Nephron progenitor cell (in vitro differentiated cells): Measurements from ENCODE around the gene HEBP1.

Source experiments
- DNase-seq: peaks from one replicate; pipeline ENCODE4 v3.0.0; 2021
- H3K27ac Mint-ChIP-seq: 2 replicates; pipeline ENCODE4 v1.8.0; 2021; ENCODE audit warnings: mild to moderate bottlenecking, moderate library complexity, mixed read lengths
- H3K27me3 Mint-ChIP-seq: 2 replicates; pipeline ENCODE4 v1.8.0; 2021; ENCODE audit warnings: mild to moderate bottlenecking, low read depth, mixed read lengths; ENCODE audit not compliant: poor library complexity
- H3K36me3 Mint-ChIP-seq: 2 replicates; pipeline ENCODE4 v1.8.0; 2021; ENCODE audit warnings: low read depth, mixed read lengths
- H3K4me1 Mint-ChIP-seq: 2 replicates; pipeline ENCODE4 v1.8.0; 2021; ENCODE audit warnings: mixed read lengths
- H3K4me3 Mint-ChIP-seq: 2 replicates; pipeline ENCODE4 v1.8.0; 2021; ENCODE audit warnings: mild to moderate bottlenecking, moderate library complexity, mixed read lengths
- H3K9me3 Mint-ChIP-seq: 2 replicates; pipeline ENCODE4 v1.8.0; 2021; ENCODE audit warnings: mild to moderate bottlenecking, moderate library complexity, mixed read lengths
- TF ChIP-seq, protein P1 (sequence below): fragments of 200-600 bp; sonication (generic); IDR thresholded peaks from 2 replicates; pipeline ENCODE4 v1.5.0; 2021; ENCODE audit warnings: antibody characterized with exemption

The HEBP1 gene

DNA sequence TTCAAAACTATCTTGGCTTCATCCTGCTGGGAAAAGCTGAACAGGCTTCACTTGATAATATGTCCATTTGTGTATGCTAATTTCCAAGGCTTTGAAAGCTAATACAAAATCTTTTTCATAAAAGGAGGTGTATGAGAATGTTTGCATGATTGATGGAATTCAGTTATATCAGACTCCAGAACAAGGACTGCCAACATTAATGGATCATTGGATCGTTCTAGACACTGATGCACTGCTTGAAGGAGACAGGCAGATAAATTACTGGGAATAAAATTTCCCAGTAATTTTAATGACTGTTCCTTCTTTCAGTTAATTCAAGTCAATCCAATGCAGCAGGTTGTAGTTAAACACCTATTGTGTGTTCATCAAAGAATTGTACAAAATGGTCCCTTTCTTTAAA is 48.6 kb downstream of the HEBP1 start:
- Mint-ChIP-seq H3K27me3 (peaks cover 7% of the 10 kb centered on the region), H3K4me3 (no peak overlapping the region), H3K27ac (no peak overlapping the region), H3K9me3 (peaks cover 10% of the 10 kb centered on the region), H3K4me1 (peaks cover 20% of the 10 kb centered on the region), H3K36me3 (peaks cover 10% of the 10 kb centered on the region)
- no peak for DNase-seq
- TF ChIP-seq, protein P1, sequence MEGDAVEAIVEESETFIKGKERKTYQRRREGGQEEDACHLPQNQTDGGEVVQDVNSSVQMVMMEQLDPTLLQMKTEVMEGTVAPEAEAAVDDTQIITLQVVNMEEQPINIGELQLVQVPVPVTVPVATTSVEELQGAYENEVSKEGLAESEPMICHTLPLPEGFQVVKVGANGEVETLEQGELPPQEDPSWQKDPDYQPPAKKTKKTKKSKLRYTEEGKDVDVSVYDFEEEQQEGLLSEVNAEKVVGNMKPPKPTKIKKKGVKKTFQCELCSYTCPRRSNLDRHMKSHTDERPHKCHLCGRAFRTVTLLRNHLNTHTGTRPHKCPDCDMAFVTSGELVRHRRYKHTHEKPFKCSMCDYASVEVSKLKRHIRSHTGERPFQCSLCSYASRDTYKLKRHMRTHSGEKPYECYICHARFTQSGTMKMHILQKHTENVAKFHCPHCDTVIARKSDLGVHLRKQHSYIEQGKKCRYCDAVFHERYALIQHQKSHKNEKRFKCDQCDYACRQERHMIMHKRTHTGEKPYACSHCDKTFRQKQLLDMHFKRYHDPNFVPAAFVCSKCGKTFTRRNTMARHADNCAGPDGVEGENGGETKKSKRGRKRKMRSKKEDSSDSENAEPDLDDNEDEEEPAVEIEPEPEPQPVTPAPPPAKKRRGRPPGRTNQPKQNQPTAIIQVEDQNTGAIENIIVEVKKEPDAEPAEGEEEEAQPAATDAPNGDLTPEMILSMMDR: no peak

DNA sequence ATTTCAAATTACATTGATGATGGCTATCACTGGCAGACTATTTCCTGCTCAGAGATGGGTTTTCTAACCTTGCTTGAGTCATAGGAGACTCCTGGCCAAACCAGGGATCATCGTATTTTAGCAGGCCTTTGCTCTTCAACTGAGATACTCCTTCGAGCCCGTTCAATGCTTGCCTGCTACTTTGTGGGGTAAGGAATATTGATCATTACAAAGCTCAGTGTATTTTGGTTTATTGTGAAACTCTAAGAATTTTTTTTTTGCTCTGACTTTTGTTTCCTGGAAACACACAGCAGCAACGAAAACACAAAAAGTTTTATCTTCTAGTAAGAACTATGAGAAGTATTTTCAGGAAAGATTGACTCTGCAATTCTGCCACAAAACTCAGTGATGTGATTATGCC is 52.2 kb downstream of the HEBP1 start:
- Mint-ChIP-seq H3K9me3 (peaks cover 5% of the 10 kb centered on the region), H3K27ac (no peak overlapping the region), H3K4me3 (no peak overlapping the region), H3K4me1 (no peaks in the 10 kb centered on the region), H3K36me3 (peaks cover 5% of the 10 kb centered on the region), H3K27me3 (peaks cover 11% of the 10 kb centered on the region)
- TF ChIP-seq, protein P1: no peak
- DNase-seq: no peak

DNA sequence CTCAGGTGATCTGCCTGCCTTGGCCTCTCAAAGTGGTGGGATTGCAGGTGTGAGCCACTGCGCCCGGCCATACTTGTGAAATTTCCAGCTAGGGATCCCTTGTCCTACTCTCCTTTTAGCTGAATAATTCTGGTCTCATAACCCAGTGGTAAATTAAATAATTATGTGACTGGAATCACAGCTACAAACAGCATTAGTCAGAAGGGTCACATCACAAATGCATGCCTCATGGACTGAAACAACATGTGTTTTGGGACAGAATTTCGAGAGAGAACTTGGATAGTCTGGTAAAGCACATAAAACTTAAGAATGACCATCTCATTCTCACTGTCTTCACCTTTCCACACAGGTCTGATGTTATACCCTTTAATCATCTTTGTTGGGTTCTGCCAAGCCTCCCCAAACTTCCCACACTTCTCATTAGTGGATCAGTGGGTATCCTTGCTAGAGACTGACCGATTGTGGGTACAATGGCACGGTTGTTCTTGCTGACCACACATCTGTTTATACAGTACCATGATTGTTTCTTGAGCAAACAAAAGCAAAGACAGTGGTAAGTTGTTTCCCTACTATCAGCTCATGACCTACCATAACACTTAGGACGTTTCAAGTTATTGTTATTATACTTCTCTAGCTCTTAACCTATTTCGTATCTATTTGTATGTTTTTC is 53.2 kb downstream of the HEBP1 start:
- no peak overlapping the region for H3K4me3 Mint-ChIP-seq
- H3K4me1 Mint-ChIP-seq: no peaks in the 10 kb centered on the region
- peaks cover 5% of the 10 kb centered on the region for H3K9me3 Mint-ChIP-seq
- TF ChIP-seq, protein P1: no peak
- peaks cover 11% of the 10 kb centered on the region for H3K27me3 Mint-ChIP-seq
- no peak for DNase-seq
- H3K27ac Mint-ChIP-seq: no peak overlapping the region
- peaks cover 5% of the 10 kb centered on the region for H3K36me3 Mint-ChIP-seq

DNA sequence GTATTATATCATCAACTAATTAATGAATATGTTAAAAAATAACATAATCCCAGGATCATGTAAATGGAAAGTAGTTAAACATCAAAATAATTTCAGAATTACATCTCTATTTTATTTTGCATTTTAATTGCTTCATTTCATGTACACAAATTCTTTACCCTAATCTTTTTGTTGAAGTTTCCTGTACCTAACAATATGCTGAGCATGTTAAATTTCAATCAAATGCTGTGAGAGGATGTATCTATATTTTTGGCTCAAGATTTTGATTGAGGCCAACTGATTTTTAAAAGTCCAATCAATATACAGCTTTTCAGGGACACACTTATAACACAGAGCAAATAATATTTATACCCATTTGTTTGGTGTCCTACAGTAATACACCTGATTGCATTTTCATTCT is 54.5 kb downstream of the HEBP1 start:
- Mint-ChIP-seq H3K27me3 (peaks cover 11% of the 10 kb centered on the region), H3K9me3 (peaks cover 5% of the 10 kb centered on the region), H3K4me3 (no peak overlapping the region), H3K27ac (no peak overlapping the region), H3K4me1 (no peaks in the 10 kb centered on the region), H3K36me3 (peaks cover 5% of the 10 kb centered on the region)
- TF ChIP-seq, protein P1: no peak
- DNase-seq: no peak

DNA sequence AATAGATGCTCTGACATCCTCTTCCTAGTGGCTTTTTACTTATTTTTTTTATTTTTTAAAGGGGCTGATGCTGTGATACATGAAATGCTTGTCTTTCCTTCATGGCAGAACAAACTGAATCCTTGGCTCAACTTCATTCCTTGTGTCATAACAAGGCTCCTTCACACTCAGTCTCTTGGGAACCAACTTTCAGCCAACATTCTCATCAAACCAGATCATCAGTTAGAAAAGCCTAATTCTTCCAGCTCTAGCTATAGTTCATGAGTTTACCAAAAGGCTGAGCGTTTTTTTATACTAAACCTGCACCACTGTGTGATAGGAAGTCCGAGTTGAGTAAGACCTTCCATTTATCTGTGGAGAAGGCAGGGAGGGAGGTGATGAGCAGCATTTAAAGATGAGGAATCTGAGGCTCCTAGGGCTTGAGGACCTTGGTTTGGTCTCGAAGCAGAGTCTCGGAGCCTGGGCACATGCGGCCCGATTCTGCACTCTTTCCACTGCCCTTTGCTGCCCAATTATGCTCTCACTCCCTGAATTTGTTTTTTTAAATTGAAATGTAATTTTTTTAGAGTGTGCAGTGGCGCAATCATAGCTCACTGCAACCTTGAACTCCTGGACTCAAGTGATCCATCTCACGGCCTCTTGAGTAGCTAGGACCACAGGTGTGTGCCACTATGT is 56.3 kb downstream of the HEBP1 start:
- Mint-ChIP-seq H3K4me1 (peaks cover 7% of the 10 kb centered on the region), H3K9me3 (no peaks in the 10 kb centered on the region), H3K27me3 (peaks cover 8% of the 10 kb centered on the region), H3K27ac (no peak overlapping the region), H3K36me3 (no peaks in the 10 kb centered on the region), H3K4me3 (no peak overlapping the region)
- no peak for DNase-seq
- TF ChIP-seq, protein P1: no peak
